Breast epithelium (tissue), 3 donors: ENCODE results near the gene MT2A.

Experiments
- CTCF ChIP-seq, 3 donors: fragments of 450-650 bp; IDR thresholded peaks; one replicate each; pipeline ENCODE4 v1.5.1; 2016 to 2017; ENCODE audit warnings: antibody characterized with exemption in 3 of 3, mild to moderate bottlenecking in 3 of 3, moderate library complexity in 3 of 3
- POLR2A ChIP-seq: fragments of 450-650 bp; IDR thresholded peaks from one replicate; pipeline ENCODE4 v1.6.1; 2016; ENCODE audit warnings: antibody characterized with exemption, mild to moderate bottlenecking, moderate library complexity
- POLR2AphosphoS5 ChIP-seq, 3 donors: sonication (generic); formaldehyde crosslinking; IDR thresholded peaks; one replicate each; pipeline ENCODE4 v1.6.1; 2017; ENCODE audit warnings: antibody characterized with exemption in 3 of 3

GRCh38 chr16:56631832-56632155 is 23.4 kb downstream of the MT2A start:
- no peak for TF ChIP-seq CTCF (IDR thresholded peaks at IDR 0.05)
- no peak for TF ChIP-seq POLR2A
- no peak for TF ChIP-seq POLR2AphosphoS5 (IDR thresholded peaks at IDR 0.05)
